GM12878 (cell line): Measurements from ENCODE around the gene ARHGAP12. TPM values are rescaled to one million over a fixed set of nuclear protein-coding genes. Genes with fewer than 3 reads are reported as not detected.

Experiments used
- PRDM15 ChIP-seq: fragments of 450-650 bp; formaldehyde crosslinking; IDR thresholded peaks from 2 replicates; pipeline ENCODE4 v1.4.0; 2020; ENCODE audit warnings: mild to moderate bottlenecking, moderate library complexity
- RELB ChIP-seq: fragments of 450-650 bp; IDR thresholded peaks from 2 replicates; pipeline ENCODE4 v1.6.1; 2017; ENCODE audit warnings: low read depth, mild to moderate bottlenecking, moderate library complexity
- RUNX3 ChIP-seq: IDR thresholded peaks from 2 replicates; pipeline ENCODE4 v1.6.1; 2012; ENCODE audit warnings: low read length, inconsistent platforms
- SMC3 ChIP-seq: IDR thresholded peaks from 2 replicates; pipeline ENCODE4 v1.6.1; 2011; ENCODE audit warnings: low read length, improper control_type of control experiment, borderline replicate concordance
- ZNF217 ChIP-seq: fragments of 450-650 bp; IDR thresholded peaks from 2 replicates; pipeline ENCODE4 v1.6.1; 2017; ENCODE audit warnings: antibody characterized with exemption, mild to moderate bottlenecking
- ZNF592 ChIP-seq: fragments of 450-650 bp; IDR thresholded peaks from 2 replicates; pipeline ENCODE4 v1.6.1; 2017; ENCODE audit warnings: mild to moderate bottlenecking, moderate library complexity
- polyA plus RNA-seq, 11 experiments: library from polyadenylated mRNA; depleted of rRNA in 4 of 11; unstranded in 6 of 11; stranded (reverse) in 5 of 11; fragments of >200 nt; fragmentation: Nextera tagmentation in 4 of 11; fragmentation: Illumina TruSeq in 1 of 11; extraction: Ambion mirVana in 4 of 11; extraction: Trizol in 1 of 11; gene quantifications; 1 replicate in 1 of 11; 2 replicates in 10 of 11; pipeline versions ENCODE4 v1.2.1 to v1.2.3, GENCODE V29; 2011 to 2016; ENCODE audit warnings: inconsistent platforms in 2 of 11, missing spikeins in 2 of 11, low read depth in 1 of 11
- total RNA-seq, 4 experiments: library from RNA; depleted of rRNA in 3 of 4; stranded (reverse); fragments of >200 nt in 3 of 4; fragmentation: Illumina TruSeq in 1 of 4; extraction: Trizol in 1 of 4; gene quantifications; 2 replicates each; pipeline versions ENCODE4 v1.2.1 to v1.2.3, GENCODE V29; 2013 to 2021

Gene ARHGAP12
- total and polyA plus RNA-seq, 10 of the 15 experiments (the other 5 are each of a cell fraction or from before 2014, with no cell fraction given) = 5.4 to 15.6 (median 8.5) TPM

GRCh38 chr10:31914370-31914769, 14.3 kb downstream of the ARHGAP12 start (continued):
- TF ChIP-seq RELB (peak; percentile 71), RUNX3 (peak; percentile 19; the same call in 1 of the 2 replicates), PRDM15 (CRISPR knock-in tag) (no peak), ZNF217 (no peak), SMC3 (no peak), ZNF592 (no peak)
